GM18870 (cell line): ENCODE results near the gene NTN1.
"Not testable (repeated sequence)": the region's sequence is repeated elsewhere in the genome, so short reads cannot be mapped to it uniquely, and the experiment has no call there.

Experiments
- ATAC-seq: cut with Tn5 transposase; IDR thresholded peaks from one replicate; pipeline ENCODE4 v1.9.1; 2021; ENCODE audit warnings: moderate library complexity; ENCODE audit not compliant: unreplicated experiment

NTN1 gene

GRCh38 chr17:9150446-9151090 lies 129.3 kb downstream of the NTN1 start:
- no peak for ATAC-seq

DNA sequence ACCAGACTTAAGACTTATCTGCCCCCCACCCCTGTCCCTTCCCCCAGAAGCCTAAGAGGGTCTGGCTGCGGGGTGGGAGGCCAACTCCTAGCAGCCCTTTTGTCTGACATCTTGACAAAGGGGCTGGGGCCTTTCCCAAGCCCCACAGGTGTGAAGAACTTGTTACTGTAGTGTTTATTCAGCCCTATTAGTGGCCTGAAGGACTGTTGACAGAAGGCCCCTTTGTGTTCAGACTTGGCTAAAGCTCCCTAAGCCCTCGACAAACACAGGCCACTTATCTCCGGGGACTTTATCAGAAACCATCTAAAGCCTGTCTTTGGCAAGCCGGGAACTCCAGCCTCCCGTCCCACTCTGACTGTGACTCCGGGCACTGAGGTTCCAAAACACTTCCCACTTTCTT lies 129.8 kb downstream of the NTN1 start:
- no peak for ATAC-seq

GRCh38 chr17:9151740-9152139 lies 130.4 kb downstream of the NTN1 start:
- not testable (repeated sequence) for ATAC-seq

GRCh38 chr17:9158544-9159452 lies 137.5 kb downstream of the NTN1 start:
- ATAC-seq = no peak

- ATAC-seq = no peak
Measured at GRCh38 chr17:9162275-9162985, 141.1 kb downstream of the NTN1 start.

DNA sequence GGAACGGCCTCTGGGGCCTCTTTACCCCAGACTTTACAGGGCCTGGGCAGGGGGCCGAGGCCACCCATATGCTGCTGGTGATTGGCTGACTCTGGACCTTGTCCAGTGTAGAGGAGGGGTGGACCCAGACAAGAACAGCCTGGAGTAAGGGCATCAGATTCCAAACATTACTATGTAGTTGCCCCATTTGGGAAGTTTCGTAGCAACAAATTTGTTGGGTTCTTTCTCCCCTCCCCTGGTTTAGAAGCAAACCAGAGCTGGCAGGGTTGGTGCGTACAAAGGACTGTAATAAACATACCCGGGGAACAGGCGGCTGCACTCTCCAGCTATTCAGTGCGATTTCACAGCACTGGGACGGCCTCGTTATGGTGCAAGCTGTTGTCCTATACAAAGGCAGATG lies 145.5 kb downstream of the NTN1 start:
- ATAC-seq = no peak

DNA sequence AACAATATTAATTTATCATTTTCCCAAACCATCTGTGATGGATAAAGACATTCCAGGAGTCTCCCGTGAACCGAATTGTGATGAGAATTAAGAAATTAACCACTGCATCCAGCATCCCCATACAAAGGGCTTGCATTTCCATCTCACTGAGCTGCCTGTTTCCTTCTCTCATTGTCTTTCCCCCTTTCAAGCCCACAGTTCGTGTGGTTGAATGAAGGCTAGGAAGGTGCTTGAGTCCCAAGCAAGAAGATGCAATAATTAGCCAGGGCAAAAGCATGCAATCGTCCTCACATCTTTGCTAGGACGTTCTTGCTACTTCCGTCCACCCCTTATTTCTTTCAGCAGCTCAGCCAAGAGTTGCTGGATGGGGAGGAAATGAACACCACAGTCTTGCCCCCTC lies 146.1 kb downstream of the NTN1 start:
- no peak for ATAC-seq

DNA sequence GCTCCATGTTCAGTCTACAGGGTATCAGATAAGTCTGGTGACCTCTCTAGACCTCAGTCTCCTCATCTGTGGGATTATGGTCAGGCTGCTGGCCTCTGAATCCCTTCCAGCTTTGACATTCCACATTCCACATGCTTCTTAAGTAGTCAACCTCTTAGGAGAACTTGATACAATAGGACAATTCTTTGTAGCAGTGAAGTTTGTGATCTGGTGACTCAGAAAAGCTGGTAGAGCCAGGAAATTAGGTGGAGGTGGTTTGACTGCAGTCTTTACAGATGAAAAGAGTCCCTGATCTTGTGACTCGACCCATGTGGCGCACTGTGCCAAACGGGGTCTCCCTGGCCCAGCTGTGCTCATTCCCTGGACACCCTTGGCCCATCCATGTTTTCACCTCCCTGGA lies 147.8 kb downstream of the NTN1 start:
- ATAC-seq = no peak

GRCh38 chr17:9170336-9170735 lies 149.0 kb downstream of the NTN1 start:
- no peak for ATAC-seq

GRCh38 chr17:9170853-9171252 lies 149.5 kb downstream of the NTN1 start:
- ATAC-seq = no peak

DNA sequence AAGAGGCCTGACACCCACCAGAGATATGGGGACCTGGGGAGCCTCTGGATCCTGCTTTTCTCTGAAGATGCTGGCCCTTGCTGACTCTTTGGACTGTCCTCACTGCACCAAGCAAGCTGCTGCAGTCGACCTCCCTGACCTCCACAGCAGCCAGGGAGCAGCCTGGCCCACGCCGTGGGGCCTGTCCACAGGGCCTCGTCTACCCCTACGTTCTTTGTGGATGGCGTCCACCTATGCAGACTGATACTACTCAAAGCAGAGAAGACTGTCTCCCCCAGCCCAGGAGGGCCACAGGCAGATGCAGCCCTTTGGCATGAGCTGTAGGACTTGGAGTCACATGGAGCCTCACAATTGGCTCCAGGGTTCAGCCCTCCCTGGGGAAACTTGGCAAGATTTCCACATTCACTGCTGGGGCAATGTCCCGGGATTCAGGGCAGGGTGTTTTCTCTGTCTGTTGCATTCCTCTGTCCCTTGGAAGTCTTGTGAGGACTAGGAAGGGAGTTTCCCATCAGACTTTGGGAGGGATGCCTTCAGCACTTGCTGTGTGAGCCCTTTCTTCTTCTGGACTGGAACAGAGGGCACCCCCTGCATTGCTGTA lies 152.2 kb downstream of the NTN1 start:
- no peak for ATAC-seq

- no peak for ATAC-seq
Measured at GRCh38 chr17:9174312-9174711, 153.0 kb downstream of the NTN1 start.

GRCh38 chr17:9174779-9175574 lies 153.7 kb downstream of the NTN1 start:
- no peak for ATAC-seq

- no peak for ATAC-seq
Measured at GRCh38 chr17:9175700-9176467, 154.6 kb downstream of the NTN1 start.

DNA sequence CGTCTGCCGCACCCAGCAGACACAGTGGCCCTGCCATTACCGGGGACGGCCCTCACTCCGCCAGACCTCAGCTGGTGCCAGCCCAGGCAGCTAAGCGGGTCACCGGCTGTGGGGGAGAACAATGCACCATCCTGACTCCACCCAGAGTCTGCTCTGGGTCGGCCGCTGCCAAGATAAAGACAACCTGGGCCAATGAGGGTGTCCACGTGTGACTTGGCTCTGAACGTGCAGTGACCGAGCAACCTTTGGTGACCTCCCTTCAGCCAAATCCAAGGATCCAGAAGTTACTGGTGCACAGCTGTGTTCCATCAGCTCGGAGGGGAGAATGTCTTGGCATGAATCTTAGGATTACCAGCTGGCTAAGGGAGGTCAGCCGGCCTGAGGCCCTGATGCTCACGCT lies 155.9 kb downstream of the NTN1 start:
- no peak for ATAC-seq

- ATAC-seq = no peak
Measured at GRCh38 chr17:9178319-9178718, 157.0 kb downstream of the NTN1 start.

DNA sequence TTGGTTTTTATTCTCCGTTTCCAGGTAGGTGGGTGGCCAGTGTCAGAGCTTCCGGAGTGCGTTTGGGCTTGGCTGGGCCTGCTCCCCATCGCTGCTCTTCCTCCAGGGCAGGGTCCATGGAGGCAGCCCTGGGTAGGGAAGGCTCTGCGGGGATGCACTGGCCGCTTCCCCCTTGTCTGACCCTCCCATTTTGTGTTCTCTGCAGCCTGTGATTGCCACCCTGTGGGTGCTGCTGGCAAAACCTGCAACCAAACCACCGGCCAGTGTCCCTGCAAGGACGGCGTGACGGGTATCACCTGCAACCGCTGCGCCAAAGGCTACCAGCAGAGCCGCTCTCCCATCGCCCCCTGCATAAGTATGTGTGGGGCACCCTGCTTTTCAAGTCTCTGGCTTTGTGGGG lies 158.3 kb downstream of the NTN1 start:
- no peak for ATAC-seq

DNA sequence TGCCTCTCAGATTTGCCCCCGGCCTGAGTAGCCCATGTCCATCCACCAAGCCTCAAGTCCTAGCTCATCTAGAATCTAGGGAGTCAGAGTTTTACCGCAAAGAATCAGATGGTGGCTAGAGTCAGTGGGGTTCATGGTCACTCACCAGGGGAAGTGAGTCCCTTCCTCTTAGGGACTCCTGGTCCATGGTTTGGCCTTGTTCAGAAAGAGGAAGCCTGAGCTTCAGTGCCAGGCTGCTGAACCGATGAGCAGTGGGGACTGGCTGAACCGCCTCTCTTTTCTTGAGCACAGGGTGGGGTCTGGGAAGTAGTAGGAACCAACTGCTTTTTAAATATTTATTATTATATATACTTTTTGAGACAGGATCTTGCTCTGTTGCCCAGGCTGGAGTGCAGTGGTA lies 160.3 kb downstream of the NTN1 start:
- no peak for ATAC-seq

DNA sequence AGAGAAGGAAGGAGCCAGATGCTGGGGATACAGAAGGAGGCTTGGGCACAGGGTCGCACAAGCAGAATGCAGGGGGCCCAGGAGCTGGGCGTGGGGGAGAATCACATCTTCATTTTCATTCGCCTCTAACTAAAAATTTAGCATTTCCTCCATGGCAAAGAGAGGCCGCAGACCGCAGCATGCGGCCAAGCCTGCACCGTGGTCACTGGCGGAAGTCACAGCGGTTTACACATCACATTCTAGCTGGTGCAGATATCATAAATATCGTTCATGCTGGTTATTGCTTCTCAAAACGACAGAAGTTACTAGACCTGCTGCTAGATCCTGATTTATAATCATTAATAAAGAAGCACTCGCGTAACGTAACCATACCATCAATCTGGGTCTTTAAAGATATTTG lies 162.0 kb downstream of the NTN1 start:
- ATAC-seq = no peak

GRCh38 chr17:9185142-9185541 lies 163.8 kb downstream of the NTN1 start:
- ATAC-seq = no peak
